Nephron progenitor cell (in vitro differentiated cells): ENCODE results near the gene CTNND2.

Experiments
- DNase-seq: peaks from one replicate; pipeline ENCODE4 v3.0.0; 2021
- H3K27ac Mint-ChIP-seq: 2 replicates; pipeline ENCODE4 v1.8.0; 2021; ENCODE audit warnings: mild to moderate bottlenecking, moderate library complexity, mixed read lengths
- H3K27me3 Mint-ChIP-seq: 2 replicates; pipeline ENCODE4 v1.8.0; 2021; ENCODE audit warnings: mild to moderate bottlenecking, low read depth, mixed read lengths; ENCODE audit not compliant: poor library complexity
- H3K36me3 Mint-ChIP-seq: 2 replicates; pipeline ENCODE4 v1.8.0; 2021; ENCODE audit warnings: low read depth, mixed read lengths
- H3K4me1 Mint-ChIP-seq: 2 replicates; pipeline ENCODE4 v1.8.0; 2021; ENCODE audit warnings: mixed read lengths
- H3K4me3 Mint-ChIP-seq: 2 replicates; pipeline ENCODE4 v1.8.0; 2021; ENCODE audit warnings: mild to moderate bottlenecking, moderate library complexity, mixed read lengths
- H3K9me3 Mint-ChIP-seq: 2 replicates; pipeline ENCODE4 v1.8.0; 2021; ENCODE audit warnings: mild to moderate bottlenecking, moderate library complexity, mixed read lengths
- TF ChIP-seq, protein P1 (sequence below): fragments of 200-600 bp; sonication (generic); IDR thresholded peaks from 2 replicates; pipeline ENCODE4 v1.5.0; 2021; ENCODE audit warnings: antibody characterized with exemption

CTNND2 gene

DNA sequence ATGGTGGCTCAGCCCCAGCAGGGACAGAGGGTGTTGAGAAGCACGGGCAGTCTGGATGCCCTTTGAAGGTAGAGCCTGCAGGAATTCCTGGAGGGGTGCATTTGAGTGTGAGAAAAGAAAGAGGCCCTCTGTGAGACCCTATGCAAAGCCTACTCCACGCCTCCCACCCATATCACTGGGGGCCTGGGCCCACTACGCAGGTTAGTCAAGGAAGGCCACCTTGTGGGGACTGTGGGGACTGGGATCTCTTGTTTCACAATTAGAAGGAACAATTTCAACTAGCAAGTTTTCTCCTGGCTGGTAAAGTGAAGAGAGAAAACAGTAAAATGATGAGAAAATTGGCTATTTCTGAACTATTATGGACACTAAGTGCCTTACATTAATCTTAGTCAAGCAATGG is 657.0 kb downstream of the CTNND2 start:
- no peak for DNase-seq
- TF ChIP-seq, protein P1, sequence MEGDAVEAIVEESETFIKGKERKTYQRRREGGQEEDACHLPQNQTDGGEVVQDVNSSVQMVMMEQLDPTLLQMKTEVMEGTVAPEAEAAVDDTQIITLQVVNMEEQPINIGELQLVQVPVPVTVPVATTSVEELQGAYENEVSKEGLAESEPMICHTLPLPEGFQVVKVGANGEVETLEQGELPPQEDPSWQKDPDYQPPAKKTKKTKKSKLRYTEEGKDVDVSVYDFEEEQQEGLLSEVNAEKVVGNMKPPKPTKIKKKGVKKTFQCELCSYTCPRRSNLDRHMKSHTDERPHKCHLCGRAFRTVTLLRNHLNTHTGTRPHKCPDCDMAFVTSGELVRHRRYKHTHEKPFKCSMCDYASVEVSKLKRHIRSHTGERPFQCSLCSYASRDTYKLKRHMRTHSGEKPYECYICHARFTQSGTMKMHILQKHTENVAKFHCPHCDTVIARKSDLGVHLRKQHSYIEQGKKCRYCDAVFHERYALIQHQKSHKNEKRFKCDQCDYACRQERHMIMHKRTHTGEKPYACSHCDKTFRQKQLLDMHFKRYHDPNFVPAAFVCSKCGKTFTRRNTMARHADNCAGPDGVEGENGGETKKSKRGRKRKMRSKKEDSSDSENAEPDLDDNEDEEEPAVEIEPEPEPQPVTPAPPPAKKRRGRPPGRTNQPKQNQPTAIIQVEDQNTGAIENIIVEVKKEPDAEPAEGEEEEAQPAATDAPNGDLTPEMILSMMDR = peak; percentile 12
- no peaks in the 10 kb centered on the region for H3K9me3 Mint-ChIP-seq
- H3K4me3 Mint-ChIP-seq = no peak overlapping the region
- no peak overlapping the region for H3K27ac Mint-ChIP-seq
- H3K4me1 Mint-ChIP-seq = peaks cover 4% of the 10 kb centered on the region
- no peaks in the 10 kb centered on the region for H3K27me3 Mint-ChIP-seq
- H3K36me3 Mint-ChIP-seq = no peaks in the 10 kb centered on the region

DNA sequence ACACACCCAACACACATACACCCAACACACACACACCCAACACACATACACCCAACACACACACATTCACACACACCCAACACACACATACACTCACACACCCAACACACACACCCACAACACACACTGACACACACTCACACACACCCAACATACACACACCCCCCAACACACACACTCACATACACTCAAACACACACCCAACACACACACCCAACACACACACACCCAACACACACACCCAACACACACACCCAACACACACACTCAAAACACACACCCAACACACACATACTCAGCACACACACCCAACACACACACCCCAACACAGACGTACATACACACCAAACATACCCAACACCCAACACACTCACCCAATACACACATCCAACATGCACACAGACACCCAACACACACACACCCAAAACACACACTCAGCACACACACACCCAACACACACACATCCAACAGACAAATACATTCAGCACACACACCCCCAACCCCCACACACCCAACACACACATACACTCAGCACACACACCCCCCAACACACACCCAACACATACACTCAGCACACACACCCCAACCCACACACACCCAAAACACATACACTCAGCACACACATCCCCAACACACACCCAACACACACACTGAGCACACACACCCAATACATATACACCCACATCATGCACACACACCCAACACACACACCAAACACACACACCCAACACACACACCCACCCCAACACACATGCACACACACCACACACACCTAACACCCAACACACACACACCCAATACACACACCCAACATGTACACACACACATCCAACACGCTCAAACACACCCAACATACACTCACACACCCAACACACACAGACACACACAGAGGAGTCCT is 663.7 kb downstream of the CTNND2 start:
- H3K9me3 Mint-ChIP-seq = no peaks in the 10 kb centered on the region

DNA sequence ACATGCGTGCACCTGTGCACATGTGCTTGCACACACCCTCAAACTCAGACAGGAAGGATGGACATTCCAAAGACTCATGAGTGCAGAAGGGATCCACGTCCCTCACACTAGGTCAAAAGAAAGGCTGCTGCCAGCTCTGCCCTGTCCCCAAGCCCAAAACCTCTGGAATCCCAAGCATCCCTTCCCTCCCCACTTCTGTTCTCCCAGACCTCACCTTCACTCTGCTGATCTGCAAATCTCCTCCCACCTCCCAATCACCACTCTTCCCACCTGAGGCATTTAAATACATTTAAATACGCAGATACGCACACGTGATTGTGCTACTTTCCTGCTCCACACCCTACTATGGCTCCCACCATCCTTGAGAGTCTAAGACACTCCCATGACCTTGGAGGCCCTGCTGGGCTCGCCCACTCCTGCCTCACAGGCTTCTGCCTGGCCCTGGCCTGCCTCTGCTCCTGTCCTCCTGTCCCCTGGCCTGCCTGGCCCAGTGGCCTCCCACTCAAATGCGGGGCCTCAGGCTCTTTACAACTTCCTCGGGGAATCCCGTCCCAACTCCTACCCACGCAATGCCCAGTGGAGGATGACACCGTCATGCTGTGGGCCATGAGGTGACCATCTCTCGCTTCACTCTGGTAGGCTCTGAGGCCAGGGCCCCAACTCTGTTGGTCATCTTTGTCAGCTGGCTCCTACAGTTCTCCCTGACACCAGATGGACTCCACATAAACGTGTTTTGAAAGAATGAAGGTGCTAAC is 664.8 kb downstream of the CTNND2 start:
- H3K9me3 Mint-ChIP-seq = no peaks in the 10 kb centered on the region
- TF ChIP-seq, protein P1 = no peak
- no peak overlapping the region for H3K27ac Mint-ChIP-seq
- H3K4me1 Mint-ChIP-seq = no peaks in the 10 kb centered on the region
- DNase-seq = no peak
- no peaks in the 10 kb centered on the region for H3K36me3 Mint-ChIP-seq
- H3K4me3 Mint-ChIP-seq = no peak overlapping the region
- no peaks in the 10 kb centered on the region for H3K27me3 Mint-ChIP-seq

More for the DNA sequence above, 663.7 kb downstream of the CTNND2 start:
- Mint-ChIP-seq H3K4me1 (no peaks in the 10 kb centered on the region), H3K4me3 (no peak overlapping the region), H3K36me3 (no peaks in the 10 kb centered on the region), H3K27me3 (no peaks in the 10 kb centered on the region), H3K27ac (peak overlapping the region; percentile 15)
- TF ChIP-seq, protein P1 = no peak
- DNase-seq = no peak

DNA sequence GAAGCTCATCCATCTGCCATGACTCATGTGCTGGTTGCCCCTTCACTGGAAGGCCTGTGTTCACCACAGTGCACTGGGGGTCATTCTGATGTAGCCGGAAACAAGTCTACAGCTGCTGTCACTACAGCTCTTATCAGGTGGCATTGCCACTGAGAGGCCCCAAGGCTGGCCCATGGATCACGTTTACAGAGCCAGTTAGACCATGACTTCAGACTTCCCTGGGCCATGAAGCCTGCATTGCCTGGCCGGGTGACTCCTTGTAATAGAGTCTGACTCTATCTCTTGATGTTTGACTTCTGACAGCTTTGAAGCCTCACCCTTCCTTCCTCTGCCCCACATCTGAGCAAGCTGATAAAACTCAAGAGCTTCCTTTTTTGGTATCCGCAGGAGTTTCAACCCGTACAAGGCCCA is 669.7 kb downstream of the CTNND2 start:
- peaks cover 28% of the 10 kb centered on the region for H3K9me3 Mint-ChIP-seq
- H3K4me3 Mint-ChIP-seq = no peak overlapping the region

DNA sequence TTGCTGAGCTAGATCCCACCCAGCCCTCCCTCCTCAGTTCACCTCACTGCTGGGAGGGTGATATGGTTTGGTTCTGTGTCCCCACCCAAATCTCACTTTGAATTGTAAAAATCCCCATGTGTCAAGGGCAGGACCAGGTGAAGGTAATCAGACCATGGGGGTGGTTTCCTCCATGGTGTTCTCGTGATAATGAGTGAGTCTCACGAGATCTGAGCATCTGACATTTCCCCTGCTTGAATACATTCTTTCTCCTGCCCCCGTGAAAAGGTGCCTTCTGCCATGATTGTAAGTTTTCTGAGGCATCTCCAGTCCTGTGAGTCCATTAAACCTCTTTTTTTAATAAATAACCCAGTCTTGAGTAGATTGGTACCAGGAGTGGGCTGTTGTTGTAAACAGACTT is 673.4 kb downstream of the CTNND2 start:
- DNase-seq = no peak
- H3K27ac Mint-ChIP-seq = no peak overlapping the region
- no peaks in the 10 kb centered on the region for H3K4me1 Mint-ChIP-seq
- TF ChIP-seq, protein P1 = no peak
- H3K9me3 Mint-ChIP-seq = peaks cover 28% of the 10 kb centered on the region
- no peaks in the 10 kb centered on the region for H3K36me3 Mint-ChIP-seq
- no peak overlapping the region for H3K4me3 Mint-ChIP-seq
- H3K27me3 Mint-ChIP-seq = peaks cover 3% of the 10 kb centered on the region

More for the DNA sequence above, 669.7 kb downstream of the CTNND2 start:
- no peak for DNase-seq
- Mint-ChIP-seq H3K4me1 (no peaks in the 10 kb centered on the region), H3K27me3 (peaks cover 3% of the 10 kb centered on the region), H3K27ac (no peak overlapping the region), H3K36me3 (no peaks in the 10 kb centered on the region)
- TF ChIP-seq, protein P1 = no peak
